VCaP (cell line): Measurements from ENCODE around the gene MCTP1.

Source experiments
- H3K27ac ChIP-seq: fragments of 450-650 bp; 2 replicates; pipeline ENCODE4 v1.5.1; 2017
- CTCF ChIP-seq: fragments of 450-650 bp; conservative IDR thresholded peaks from 2 replicates; pipeline ENCODE4 v1.5.1; 2017; ENCODE audit warnings: mild to moderate bottlenecking, moderate library complexity

MCTP1 gene

DNA sequence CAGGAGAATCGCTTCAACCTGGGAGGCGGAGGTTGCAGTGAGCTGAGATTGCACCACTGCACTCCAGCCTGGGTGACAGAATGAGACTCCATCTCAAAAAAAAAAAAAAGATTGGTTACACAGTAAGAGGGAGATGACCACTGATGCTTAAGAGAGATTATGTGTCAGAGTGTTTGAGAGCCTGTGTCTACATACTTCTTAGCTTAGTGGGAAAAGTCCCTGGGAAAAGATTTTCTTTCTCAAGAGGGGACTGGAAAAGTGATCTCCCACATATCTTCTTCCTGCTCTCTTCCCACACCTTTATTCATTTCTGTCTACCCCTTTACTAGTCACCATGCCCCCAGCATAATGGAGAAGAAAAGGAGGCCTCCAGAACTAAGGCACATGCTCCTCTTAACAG lies 55.2 kb downstream of the MCTP1 start:
- no peak overlapping the region for H3K27ac ChIP-seq
- TF ChIP-seq CTCF, result no peak

DNA sequence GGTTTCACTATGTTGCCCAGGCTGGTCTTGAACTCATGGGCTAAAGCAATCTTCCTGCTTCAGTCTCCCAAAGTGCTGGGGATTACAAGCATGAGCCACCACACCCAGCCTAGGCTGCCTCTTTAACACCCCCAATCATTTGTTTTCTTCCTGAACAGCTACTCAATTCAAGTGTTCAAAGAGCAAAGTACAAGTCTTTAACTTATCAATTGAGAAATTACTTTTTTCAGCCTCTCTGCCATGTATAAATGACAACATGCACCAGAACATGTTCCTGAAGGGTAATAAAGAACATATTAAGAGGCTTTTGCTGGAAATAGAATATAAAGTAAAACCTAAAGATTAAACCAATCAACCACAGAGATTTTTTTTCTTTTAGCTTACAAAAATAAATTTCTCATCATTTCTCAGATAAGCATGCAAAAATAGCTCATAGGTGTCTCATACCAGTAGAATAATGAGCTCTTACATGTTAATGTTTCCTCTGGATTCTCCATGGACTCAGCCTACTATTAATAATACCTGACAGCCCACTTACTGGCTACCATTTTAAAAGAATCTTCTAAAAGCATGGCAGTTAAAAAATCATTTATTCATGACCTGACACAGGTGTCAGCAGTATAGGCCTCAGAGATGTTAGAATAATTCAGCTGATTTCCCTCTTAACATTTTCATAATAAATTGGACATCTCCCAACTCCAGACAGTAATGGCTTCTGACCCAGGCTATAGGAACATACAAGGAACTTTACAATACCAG lies 60.0 kb downstream of the MCTP1 start:
- H3K27ac ChIP-seq, result no peak overlapping the region
- no peak for TF ChIP-seq CTCF

GRCh38 chr5:95223566-95224258 lies 61.2 kb downstream of the MCTP1 start:
- TF ChIP-seq CTCF, result no peak
- no peak overlapping the region for H3K27ac ChIP-seq

GRCh38 chr5:95222836-95223235 lies 62.1 kb downstream of the MCTP1 start:
- no peak for TF ChIP-seq CTCF
- no peak overlapping the region for H3K27ac ChIP-seq

DNA sequence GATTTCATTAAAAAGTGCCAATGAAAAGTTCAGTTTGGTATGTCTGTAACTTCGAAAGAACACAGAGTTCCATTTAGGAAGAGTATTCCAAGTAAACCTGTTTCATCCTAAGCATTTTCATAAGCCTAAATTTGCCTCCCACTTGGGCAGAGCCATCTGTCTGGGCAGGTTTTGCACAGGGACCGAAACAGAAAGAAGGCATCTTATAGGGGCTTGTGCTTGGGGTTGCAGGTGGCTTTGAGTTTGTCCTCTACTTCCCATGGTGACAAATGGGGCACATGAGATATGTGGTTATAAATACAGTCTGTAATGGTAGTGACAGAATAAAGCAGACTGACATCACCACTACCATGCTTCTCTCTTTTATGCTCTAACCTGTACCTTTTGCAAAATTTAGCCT lies 63.7 kb downstream of the MCTP1 start:
- no peak overlapping the region for H3K27ac ChIP-seq
- TF ChIP-seq CTCF, result no peak

DNA sequence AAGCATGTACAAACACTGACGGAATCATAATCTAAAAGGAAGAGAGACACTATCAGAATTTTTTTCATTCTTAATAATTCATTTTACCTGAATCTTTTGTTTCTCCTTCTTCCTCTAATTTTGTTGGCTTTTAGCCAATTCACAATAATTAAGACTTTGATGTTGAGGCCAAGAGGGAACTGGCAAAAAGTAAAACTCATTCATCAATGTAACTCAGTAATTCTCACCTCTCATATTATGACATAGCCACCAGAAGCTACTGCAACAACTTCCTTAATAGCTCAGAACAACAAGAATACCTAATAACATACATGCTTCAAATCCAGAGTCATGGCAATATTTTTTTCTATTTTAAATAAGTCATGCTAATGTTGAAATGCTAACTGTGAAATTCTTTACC lies 64.5 kb downstream of the MCTP1 start:
- TF ChIP-seq CTCF, result no peak
- H3K27ac ChIP-seq, result no peak overlapping the region

DNA sequence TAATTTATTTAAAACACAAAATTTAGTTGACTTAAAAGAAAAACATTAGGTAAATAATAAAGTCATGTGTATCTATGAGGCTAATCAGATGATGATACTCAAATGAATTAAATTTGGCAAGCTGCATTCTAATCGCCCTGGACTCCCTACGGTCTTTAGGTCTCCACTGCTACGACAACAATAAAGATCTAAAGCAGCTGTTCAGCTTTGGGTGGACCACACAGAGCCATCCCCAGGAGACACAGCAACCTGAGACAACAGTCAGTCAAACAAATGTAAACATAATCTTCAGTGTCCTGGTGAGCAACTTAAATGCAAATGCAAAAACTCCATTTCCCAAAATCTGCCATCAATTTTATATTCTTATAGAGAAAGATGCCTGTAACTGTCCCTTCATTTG lies 65.5 kb downstream of the MCTP1 start:
- H3K27ac ChIP-seq, result no peak overlapping the region
- no peak for TF ChIP-seq CTCF
